T47D (cell line): ENCODE results near the gene DENND1B.

Experiments used
- DNase-seq, 2 experiments: peaks; one replicate each; pipeline versions ENCODE4 v3.0.0 to v3.0.0-alpha.2; 2011 to 2012; ENCODE audit warnings: low read depth in 1 of 2, low spot score in 1 of 2
- JUND ChIP-seq: IDR thresholded peaks from 2 replicates; pipeline ENCODE4 v1.6.1; 2012; ENCODE audit warnings: low read depth
- in situ Hi-C: cut with HindIII; loops from 2 replicates; pipeline ENCODE4 v1.10.0; 2016; ENCODE audit warnings: low sequenced_read_pairs, low pct_unique_long_range_greater_than_20kb

DENND1B gene

GRCh38 chr1:197775282-197776262 is at the start of gene DENND1B:
Gene DENND1B (minus strand): TSS chr1:197775480. CDS start chr1:197775155, 325 bp downstream.
- peak; percentile 18 to 77 for DNase-seq
- in situ Hi-C loops, result no loop called here
- no peak for TF ChIP-seq JUND

GRCh38 chr1:197814306-197814705 is 39.0 kb upstream of the DENND1B start:
- in situ Hi-C loops, result no loop called here
- DNase-seq, result no peak
- TF ChIP-seq JUND, result no peak

GRCh38 chr1:197813741-197814140 is 38.5 kb upstream of the DENND1B start:
- no peak for TF ChIP-seq JUND
- in situ Hi-C loops, result no loop called here
- DNase-seq, result no peak

- in situ Hi-C loops, result no loop called here
- DNase-seq, result no peak
Observed at GRCh38 chr1:197811769-197812168, 36.5 kb upstream of the DENND1B start.

GRCh38 chr1:197810812-197811211 is 35.5 kb upstream of the DENND1B start:
- in situ Hi-C loops, result no loop called here
- DNase-seq, result no peak
- no peak for TF ChIP-seq JUND

More at GRCh38 chr1:197811769-197812168, 36.5 kb upstream of the DENND1B start:
- TF ChIP-seq JUND, result no peak

GRCh38 chr1:197808880-197809279 is 33.6 kb upstream of the DENND1B start:
- in situ Hi-C loops, result no loop called here
- no peak for TF ChIP-seq JUND
- no peak for DNase-seq

GRCh38 chr1:197807739-197808453 is 32.6 kb upstream of the DENND1B start:
- no peak for TF ChIP-seq JUND
- in situ Hi-C loops, result no loop called here
- no peak for DNase-seq

GRCh38 chr1:197807216-197807615 is 31.9 kb upstream of the DENND1B start:
- in situ Hi-C loops, result no loop called here
- no peak for TF ChIP-seq JUND
- DNase-seq, result no peak

- no peak for DNase-seq
- in situ Hi-C loops, result no loop called here
- no peak for TF ChIP-seq JUND
Observed at GRCh38 chr1:197806718-197807117, 31.4 kb upstream of the DENND1B start.

- in situ Hi-C loops, result no loop called here
- no peak for TF ChIP-seq JUND
- no peak for DNase-seq
Observed at GRCh38 chr1:197801684-197802083, 26.4 kb upstream of the DENND1B start.

- DNase-seq, result no peak
- TF ChIP-seq JUND, result no peak
- in situ Hi-C loops, result no loop called here
Observed at GRCh38 chr1:197801111-197801482, 25.8 kb upstream of the DENND1B start.

GRCh38 chr1:197800379-197801110 is 25.3 kb upstream of the DENND1B start:
- no peak for TF ChIP-seq JUND
- in situ Hi-C loops, result no loop called here
- no peak for DNase-seq

GRCh38 chr1:197799271-197799670 is 24.0 kb upstream of the DENND1B start:
- no peak for DNase-seq
- no peak for TF ChIP-seq JUND
- in situ Hi-C loops, result no loop called here
